ENCODE results near the gene PALM.

The PALM gene

GRCh38 chr19:685454-685931, 23.2 kb upstream of the PALM start:
- no peak for TF ChIP-seq SIN3A (IDR thresholded peaks at IDR 0.05; ENCODE audit: borderline replicate concordance, insufficient read depth, low read length)
- TF ChIP-seq FOXP2 (optimal IDR thresholded peaks at IDR 0.05; ENCODE audit: borderline replicate concordance, extremely low read depth, extremely low read length, insufficient read depth): no peak
- TF ChIP-seq POLR2AphosphoS5 (IDR thresholded peaks at IDR 0.05; ENCODE audit: low read depth, low read length): no peak

- TF ChIP-seq REST (IDR thresholded peaks at IDR 0.05; ENCODE audit: insufficient read depth in 1 of 2, low read depth in 2 of 2, low read length in 2 of 2) (no peak), FOXP2 (optimal IDR thresholded peaks at IDR 0.05; ENCODE audit: borderline replicate concordance, extremely low read depth, extremely low read length, insufficient read depth) (no peak), TAF1 (IDR thresholded peaks at IDR 0.05; ENCODE audit: borderline replicate concordance, insufficient read depth, low read length) (no peak), SIN3A (IDR thresholded peaks at IDR 0.05; ENCODE audit: borderline replicate concordance, insufficient read depth, low read length) (no peak), POLR2AphosphoS5 (IDR thresholded peaks at IDR 0.05; ENCODE audit: low read depth, low read length) (no peak)
Measured at GRCh38 chr19:686589-687297, 22.0 kb upstream of the PALM start.

- no peak for TF ChIP-seq FOXP2 (optimal IDR thresholded peaks at IDR 0.05; ENCODE audit: borderline replicate concordance, extremely low read depth, extremely low read length, insufficient read depth)
- no peak for TF ChIP-seq POLR2AphosphoS5 (IDR thresholded peaks at IDR 0.05; ENCODE audit: low read depth, low read length)
Measured at GRCh38 chr19:687569-688166, 21.1 kb upstream of the PALM start.

GRCh38 chr19:688214-688613, 20.5 kb upstream of the PALM start:
- TF ChIP-seq SIN3A (IDR thresholded peaks at IDR 0.05; ENCODE audit: borderline replicate concordance, insufficient read depth, low read length): no peak
- TF ChIP-seq REST (IDR thresholded peaks at IDR 0.05; ENCODE audit: insufficient read depth in 1 of 2, low read depth in 2 of 2, low read length in 2 of 2): no peak
- no peak for TF ChIP-seq FOXP2 (optimal IDR thresholded peaks at IDR 0.05; ENCODE audit: borderline replicate concordance, extremely low read depth, extremely low read length, insufficient read depth)
- no peak for TF ChIP-seq TAF1 (IDR thresholded peaks at IDR 0.05; ENCODE audit: borderline replicate concordance, insufficient read depth, low read length)

- TF ChIP-seq FOXP2 (optimal IDR thresholded peaks at IDR 0.05; ENCODE audit: borderline replicate concordance, extremely low read depth, extremely low read length, insufficient read depth) (no peak), TAF1 (IDR thresholded peaks at IDR 0.05; ENCODE audit: borderline replicate concordance, insufficient read depth, low read length) (no peak), SIN3A (IDR thresholded peaks at IDR 0.05; ENCODE audit: borderline replicate concordance, insufficient read depth, low read length) (no peak), REST (IDR thresholded peaks at IDR 0.05; ENCODE audit: insufficient read depth in 1 of 2, low read depth in 2 of 2, low read length in 2 of 2) (no peak), POLR2AphosphoS5 (IDR thresholded peaks at IDR 0.05; ENCODE audit: low read depth, low read length) (no peak)
Measured at GRCh38 chr19:688992-689391, 19.7 kb upstream of the PALM start.

- TF ChIP-seq POLR2AphosphoS5 (IDR thresholded peaks at IDR 0.05; ENCODE audit: low read depth, low read length) (no peak), TAF1 (IDR thresholded peaks at IDR 0.05; ENCODE audit: borderline replicate concordance, insufficient read depth, low read length) (no peak), REST (IDR thresholded peaks at IDR 0.05; ENCODE audit: insufficient read depth in 1 of 2, low read depth in 2 of 2, low read length in 2 of 2) (no peak), FOXP2 (optimal IDR thresholded peaks at IDR 0.05; ENCODE audit: borderline replicate concordance, extremely low read depth, extremely low read length, insufficient read depth) (no peak), SIN3A (IDR thresholded peaks at IDR 0.05; ENCODE audit: borderline replicate concordance, insufficient read depth, low read length) (no peak)
Measured at GRCh38 chr19:690203-690602, 18.5 kb upstream of the PALM start.

All from PFSK-1 (cell line).